RWPE2 (cell line): ENCODE data around the gene INCA1.

Experiments used
- ATAC-seq: fragments of 200-7000 bp; cut with Tn5 transposase; 3 replicates; pipeline ENCODE4 v1.9.1; 2021; ENCODE audit warnings: low read depth
- DNase-seq: peaks from one replicate; pipeline ENCODE4 v3.0.0-alpha.2; 2020; ENCODE audit warnings: low spot score
- H3K27ac ChIP-seq: fragments of 450-650 bp; 2 replicates; pipeline ENCODE4 v1.5.1; 2017; ENCODE audit warnings: mild to moderate bottlenecking; ENCODE audit not compliant: poor library complexity, severe bottlenecking
- H3K27me3 ChIP-seq: fragments of 250-450 bp; sonication (Bioruptor Pico); 2 replicates; pipeline ENCODE4 v1.5.1; 2021; ENCODE audit warnings: mild to moderate bottlenecking, moderate library complexity; ENCODE audit not compliant: insufficient read depth, poor library complexity, severe bottlenecking
- H3K36me3 ChIP-seq: fragments of 250-450 bp; sonication (Bioruptor Pico); 2 replicates; pipeline ENCODE4 v1.5.1; 2020; ENCODE audit warnings: low read depth, mild to moderate bottlenecking, moderate library complexity
- H3K4me1 ChIP-seq: fragments of 250-450 bp; sonication (Bioruptor Pico); 2 replicates; pipeline ENCODE4 v1.5.1; 2021; ENCODE audit warnings: mild to moderate bottlenecking, moderate library complexity; ENCODE audit not compliant: insufficient read depth, poor library complexity, severe bottlenecking
- H3K4me3 ChIP-seq: fragments of 250-450 bp; sonication (Bioruptor Pico); 2 replicates; pipeline ENCODE4 v1.5.1; 2021; ENCODE audit warnings: mild to moderate bottlenecking, moderate library complexity; ENCODE audit not compliant: severe bottlenecking
- H3K9me3 ChIP-seq: fragments of 250-450 bp; sonication (Bioruptor Pico); 2 replicates; pipeline ENCODE4 v1.5.1; 2021; ENCODE audit warnings: mild to moderate bottlenecking, moderate library complexity; ENCODE audit not compliant: severe bottlenecking
- TF ChIP-seq, protein P1 (sequence below): fragments of 450-650 bp; IDR thresholded peaks from one replicate; pipeline ENCODE4 v1.5.1; 2017; ENCODE audit warnings: mild to moderate bottlenecking, moderate library complexity; ENCODE audit not compliant: poor library complexity, severe bottlenecking

The INCA1 gene

DNA sequence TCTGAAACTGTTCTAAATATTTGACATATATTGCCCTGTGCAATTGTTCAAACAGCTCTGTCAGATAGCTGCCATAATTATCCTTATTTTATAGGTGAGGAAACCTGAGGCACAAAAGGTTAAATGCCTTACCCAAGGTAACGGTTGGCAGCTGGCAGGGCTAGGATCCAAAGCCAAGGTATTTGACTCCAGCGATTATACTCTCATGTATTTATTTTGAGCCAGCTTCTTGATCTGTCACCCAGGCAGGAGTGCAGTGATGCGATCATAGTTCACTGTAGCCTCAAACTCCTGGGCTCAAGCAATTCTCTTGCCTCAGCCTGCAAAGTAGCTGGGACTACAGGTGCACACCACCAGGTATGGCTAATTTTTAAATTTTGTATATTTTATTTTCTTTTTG is 39.2 kb downstream of the INCA1 start:
- no peak for DNase-seq
- H3K36me3 ChIP-seq = peaks cover 15% of the 10 kb centered on the region; the same call in 1 of the 2 replicates

GRCh38 chr17:4956493-4957061 is 40.7 kb downstream of the INCA1 start:
- Histone ChIP-seq H3K4me1 (peaks cover 8% of the 10 kb centered on the region), H3K36me3 (peaks cover 15% of the 10 kb centered on the region; the same call in 1 of the 2 replicates), H3K27ac (no peak overlapping the region), H3K9me3 (no peaks in the 10 kb centered on the region), H3K4me3 (no peak overlapping the region), H3K27me3 (no peaks in the 10 kb centered on the region)
- TF ChIP-seq, protein P1, sequence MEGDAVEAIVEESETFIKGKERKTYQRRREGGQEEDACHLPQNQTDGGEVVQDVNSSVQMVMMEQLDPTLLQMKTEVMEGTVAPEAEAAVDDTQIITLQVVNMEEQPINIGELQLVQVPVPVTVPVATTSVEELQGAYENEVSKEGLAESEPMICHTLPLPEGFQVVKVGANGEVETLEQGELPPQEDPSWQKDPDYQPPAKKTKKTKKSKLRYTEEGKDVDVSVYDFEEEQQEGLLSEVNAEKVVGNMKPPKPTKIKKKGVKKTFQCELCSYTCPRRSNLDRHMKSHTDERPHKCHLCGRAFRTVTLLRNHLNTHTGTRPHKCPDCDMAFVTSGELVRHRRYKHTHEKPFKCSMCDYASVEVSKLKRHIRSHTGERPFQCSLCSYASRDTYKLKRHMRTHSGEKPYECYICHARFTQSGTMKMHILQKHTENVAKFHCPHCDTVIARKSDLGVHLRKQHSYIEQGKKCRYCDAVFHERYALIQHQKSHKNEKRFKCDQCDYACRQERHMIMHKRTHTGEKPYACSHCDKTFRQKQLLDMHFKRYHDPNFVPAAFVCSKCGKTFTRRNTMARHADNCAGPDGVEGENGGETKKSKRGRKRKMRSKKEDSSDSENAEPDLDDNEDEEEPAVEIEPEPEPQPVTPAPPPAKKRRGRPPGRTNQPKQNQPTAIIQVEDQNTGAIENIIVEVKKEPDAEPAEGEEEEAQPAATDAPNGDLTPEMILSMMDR = no peak
- ATAC-seq (no peak), DNase-seq (no peak)

More for the DNA sequence above, 39.2 kb downstream of the INCA1 start:
- Histone ChIP-seq H3K27ac (no peak overlapping the region), H3K4me1 (peaks cover 8% of the 10 kb centered on the region), H3K27me3 (no peaks in the 10 kb centered on the region), H3K9me3 (no peaks in the 10 kb centered on the region), H3K4me3 (no peak overlapping the region)
- TF ChIP-seq, protein P1 = no peak
- ATAC-seq = no peak

GRCh38 chr17:4955091-4955490 is 42.2 kb downstream of the INCA1 start:
- H3K4me3 ChIP-seq = no peak overlapping the region
- H3K9me3 ChIP-seq = no peaks in the 10 kb centered on the region
- peaks cover 9% of the 10 kb centered on the region; the same call in 1 of the 2 replicates for H3K36me3 ChIP-seq
- no peak overlapping the region for H3K27ac ChIP-seq
- TF ChIP-seq, protein P1 = no peak
- H3K4me1 ChIP-seq = peaks cover 8% of the 10 kb centered on the region
- DNase-seq = no peak
- no peak for ATAC-seq
- H3K27me3 ChIP-seq = no peaks in the 10 kb centered on the region

DNA sequence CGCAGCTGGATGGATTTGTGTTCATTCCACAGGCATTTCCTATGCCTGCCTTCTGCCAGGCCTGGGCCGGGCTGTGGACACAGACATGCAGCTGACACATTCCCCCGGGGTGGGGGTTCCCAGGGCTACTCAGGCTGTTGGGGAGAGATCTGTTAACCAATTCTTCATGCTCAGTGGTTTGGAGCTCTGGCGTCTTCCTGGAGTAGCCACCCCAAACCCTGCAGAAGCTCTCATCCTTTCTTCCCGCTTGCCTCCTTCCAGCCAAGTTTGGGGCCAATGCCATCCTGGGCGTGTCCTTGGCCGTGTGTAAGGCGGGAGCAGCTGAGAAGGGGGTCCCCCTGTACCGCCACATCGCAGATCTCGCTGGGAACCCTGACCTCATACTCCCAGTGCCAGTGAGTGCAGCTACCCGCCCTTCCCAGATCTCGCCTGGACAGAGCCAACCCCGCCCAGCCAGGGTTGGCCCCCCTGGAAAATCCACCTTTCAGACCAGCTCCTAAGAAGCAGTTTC is 43.8 kb downstream of the INCA1 start:
- H3K9me3 ChIP-seq = no peaks in the 10 kb centered on the region
- DNase-seq = no peak
- no peaks in the 10 kb centered on the region for H3K27me3 ChIP-seq
- H3K4me1 ChIP-seq = peaks cover 8% of the 10 kb centered on the region
- TF ChIP-seq, protein P1 = no peak
- H3K36me3 ChIP-seq = no peaks in the 10 kb centered on the region
- no peak for ATAC-seq
- no peak overlapping the region for H3K27ac ChIP-seq
- no peak overlapping the region for H3K4me3 ChIP-seq

GRCh38 chr17:4951486-4951885 is 45.8 kb downstream of the INCA1 start:
- H3K27me3 ChIP-seq = no peaks in the 10 kb centered on the region
- H3K4me1 ChIP-seq = peaks cover 8% of the 10 kb centered on the region
- no peak for ATAC-seq
- DNase-seq = no peak
- H3K4me3 ChIP-seq = no peak overlapping the region
- H3K9me3 ChIP-seq = no peaks in the 10 kb centered on the region
- peak overlapping the region; percentile 99 for H3K27ac ChIP-seq
- TF ChIP-seq, protein P1 = no peak
- peaks cover 15% of the 10 kb centered on the region for H3K36me3 ChIP-seq
